SH-SY5Y (cell line): ENCODE measurements around the gene PTTG1IP.

Experiments
- GATA2 ChIP-seq: IDR thresholded peaks from 2 replicates; pipeline ENCODE4 v1.6.1; 2011; ENCODE audit warnings: mild to moderate bottlenecking, low read depth, low read length
- GATA3 ChIP-seq: IDR thresholded peaks from 2 replicates; pipeline ENCODE4 v1.6.1; 2011; ENCODE audit warnings: low read depth, mild to moderate bottlenecking, low read length, moderate library complexity

The PTTG1IP gene

DNA sequence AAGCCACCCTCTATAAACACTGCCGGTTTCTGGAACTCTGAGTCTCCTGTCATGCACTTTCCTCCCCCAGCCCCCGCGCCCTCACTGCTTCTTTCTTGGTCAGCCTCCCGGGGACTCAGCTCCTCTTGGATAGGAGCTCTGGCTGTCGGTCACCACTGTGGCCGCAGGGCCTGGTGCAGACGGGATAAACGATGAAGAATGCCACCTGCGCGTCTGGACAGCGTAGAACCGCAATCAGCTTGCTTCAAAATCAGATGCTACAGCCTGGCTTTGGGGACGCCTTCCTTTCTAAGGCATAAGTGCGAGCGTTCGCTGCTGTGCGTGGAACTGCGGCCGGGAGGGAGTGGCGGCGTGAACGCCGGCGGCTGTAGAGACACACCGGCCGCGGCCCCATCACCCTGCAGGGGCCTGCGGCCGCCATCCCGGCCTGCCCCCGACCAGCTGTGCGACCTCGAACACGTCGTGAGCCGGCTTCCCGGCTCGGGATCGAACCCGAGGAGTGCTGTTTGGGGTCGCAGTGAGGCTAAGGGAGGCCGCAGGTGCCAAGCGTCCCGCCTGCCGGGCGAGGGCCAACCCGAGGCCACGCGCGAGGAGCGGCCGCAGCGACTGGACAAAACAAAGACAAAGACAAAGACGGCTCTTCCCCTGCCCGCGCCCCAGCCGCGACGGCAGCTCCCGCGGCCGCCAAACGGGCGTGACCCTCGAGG, 688 bp downstream of the PTTG1IP start:
- TF ChIP-seq GATA3 (no peak), GATA2 (no peak)

DNA sequence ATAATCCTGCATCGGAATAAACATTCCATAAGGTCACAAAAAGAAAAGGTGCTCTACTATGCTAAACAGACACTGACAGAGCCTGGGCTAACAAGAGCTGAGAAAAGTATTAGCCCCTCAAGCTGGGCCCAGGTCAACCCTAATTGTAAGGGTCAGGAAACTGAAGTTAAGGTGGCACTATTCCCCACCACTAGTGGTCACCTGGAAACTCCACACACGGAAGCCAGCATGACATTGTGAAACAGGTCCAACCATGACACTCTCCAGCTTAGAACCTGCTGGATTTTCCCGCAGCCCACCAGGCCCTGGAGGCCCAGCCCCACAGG, 1.2 kb downstream of the PTTG1IP start:
- no peak for TF ChIP-seq GATA2
- no peak for TF ChIP-seq GATA3

DNA sequence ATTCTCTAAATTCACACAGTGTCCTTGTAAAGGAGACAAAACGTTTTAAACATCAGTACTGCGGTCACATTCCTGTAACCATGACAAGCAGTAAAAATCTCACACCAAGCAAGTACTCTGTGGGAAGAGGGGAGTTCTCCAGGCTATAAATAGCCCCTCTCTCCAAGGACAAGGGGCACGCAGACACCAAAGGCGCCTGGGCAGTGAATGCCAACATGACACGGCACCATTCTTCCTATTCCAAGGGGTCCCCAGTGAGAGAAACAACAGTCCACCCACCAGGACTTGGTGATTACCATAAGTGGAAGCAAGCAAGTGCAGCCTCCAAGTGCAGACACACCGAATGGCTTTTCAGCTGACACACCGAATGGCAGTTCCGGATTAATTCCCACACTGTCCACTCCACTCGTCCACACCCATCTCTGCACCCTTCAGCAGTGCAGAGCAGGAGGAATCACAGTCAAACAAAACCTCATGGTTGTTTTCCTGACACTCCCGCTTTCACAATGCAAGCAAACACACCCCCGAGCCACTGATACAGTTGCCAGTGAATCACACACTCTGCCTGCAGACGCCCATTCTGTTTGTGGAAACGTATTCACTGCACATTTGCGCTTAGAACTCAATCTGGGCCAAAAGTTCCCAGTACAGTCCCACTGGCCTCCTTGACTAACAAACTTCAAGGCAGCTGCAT, 1.8 kb downstream of the PTTG1IP start:
- TF ChIP-seq GATA3 (no peak), GATA2 (no peak)

DNA sequence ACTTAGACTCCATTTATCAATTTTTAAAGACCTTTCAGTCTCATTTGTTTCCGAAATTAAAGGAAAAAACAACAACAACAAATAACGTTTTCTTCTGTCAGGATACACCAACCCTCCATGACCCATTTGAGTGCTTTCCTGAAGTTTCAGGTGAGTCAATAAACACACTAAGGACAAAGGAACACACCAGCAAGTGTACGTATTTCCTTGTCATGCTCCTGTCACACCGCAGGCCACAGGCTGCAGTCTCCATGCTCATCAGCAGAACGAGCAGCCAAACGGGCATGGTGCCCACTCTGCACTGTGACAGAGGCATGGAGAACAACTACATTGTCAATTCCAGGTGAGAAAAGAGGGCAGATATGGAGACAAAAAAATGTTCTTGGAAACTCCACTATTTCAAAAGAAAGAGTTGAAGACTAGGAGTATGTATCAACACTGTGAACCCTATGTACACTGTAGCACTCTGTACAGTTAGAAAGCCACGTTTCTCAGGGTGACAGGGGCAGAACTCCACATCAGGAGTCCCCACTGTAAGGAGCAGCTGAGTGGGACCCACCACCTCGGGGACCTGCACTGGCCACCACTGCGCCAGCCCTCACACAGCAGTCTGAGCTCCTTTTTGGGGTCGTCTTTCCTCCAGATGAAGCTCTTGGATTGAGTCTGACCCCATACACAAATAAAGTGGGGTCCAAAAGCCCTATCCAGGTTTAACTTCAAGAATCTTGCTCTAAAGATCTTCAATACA, 2.6 kb downstream of the PTTG1IP start:
- no peak for TF ChIP-seq GATA2
- TF ChIP-seq GATA3 = no peak

DNA sequence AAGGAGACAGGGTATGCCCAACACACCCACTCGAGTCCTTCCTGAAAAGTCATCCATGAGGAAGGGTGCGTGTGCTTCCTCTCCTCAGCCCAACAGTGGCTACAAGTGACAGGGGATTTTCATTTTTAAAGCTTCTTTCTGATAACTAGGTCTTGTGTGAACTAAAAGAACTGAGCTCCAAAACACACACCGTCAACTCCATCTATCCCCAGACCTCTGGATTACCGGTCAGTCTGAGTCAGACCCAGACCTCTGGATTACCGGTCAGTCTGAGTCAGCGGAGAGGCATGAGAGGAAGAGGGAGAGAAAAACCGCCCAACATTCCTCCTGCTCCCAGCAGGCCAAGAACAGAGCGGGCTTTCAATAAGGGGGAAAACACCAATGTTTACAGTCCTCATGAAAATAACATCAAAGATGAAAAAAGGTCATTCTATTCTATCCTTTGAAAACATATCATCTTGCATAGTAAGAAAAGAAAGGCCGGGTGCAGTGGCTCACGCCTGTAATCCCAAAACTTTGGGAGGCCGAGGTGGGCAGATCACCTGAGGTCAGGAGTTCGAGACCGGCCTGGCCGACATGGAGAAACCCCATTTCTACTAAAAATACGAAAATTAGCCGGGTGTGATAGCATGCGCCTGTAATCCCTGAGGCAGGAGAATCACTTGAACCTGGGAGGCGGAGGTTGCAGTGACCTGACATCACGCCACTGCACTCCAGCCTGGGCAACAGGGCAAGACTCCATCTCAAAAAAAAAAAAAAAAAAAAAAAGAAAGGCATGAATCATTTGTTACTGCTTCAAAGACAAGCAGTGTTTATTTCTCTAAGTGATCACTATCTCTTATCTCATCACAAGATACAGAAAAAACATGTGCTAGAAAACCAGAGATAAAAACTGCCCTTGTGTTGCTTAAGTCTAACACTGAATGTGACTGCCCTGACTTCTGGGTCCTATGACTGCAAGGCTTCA, 3.4 kb downstream of the PTTG1IP start:
- TF ChIP-seq GATA2 = no peak
- no peak for TF ChIP-seq GATA3

DNA sequence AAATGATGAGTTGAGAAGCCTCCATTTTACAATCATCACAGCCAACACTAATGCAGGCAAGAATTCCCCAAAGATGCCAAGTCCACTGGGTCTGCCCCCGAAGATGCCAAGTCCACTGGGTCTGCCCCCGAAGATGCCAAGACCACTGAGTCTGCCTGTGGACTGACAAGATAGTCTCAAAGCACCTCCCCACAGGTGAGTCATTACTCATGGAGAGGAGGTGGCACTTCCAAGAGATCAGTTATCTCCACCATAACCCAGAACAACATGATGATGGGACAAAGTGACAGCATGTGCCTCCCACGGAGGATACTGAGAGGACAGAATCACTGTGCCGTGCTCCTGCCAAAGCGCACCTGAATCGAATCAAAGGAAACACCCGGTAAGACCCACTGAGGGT, 4.8 kb downstream of the PTTG1IP start:
- no peak for TF ChIP-seq GATA3
- no peak for TF ChIP-seq GATA2

DNA sequence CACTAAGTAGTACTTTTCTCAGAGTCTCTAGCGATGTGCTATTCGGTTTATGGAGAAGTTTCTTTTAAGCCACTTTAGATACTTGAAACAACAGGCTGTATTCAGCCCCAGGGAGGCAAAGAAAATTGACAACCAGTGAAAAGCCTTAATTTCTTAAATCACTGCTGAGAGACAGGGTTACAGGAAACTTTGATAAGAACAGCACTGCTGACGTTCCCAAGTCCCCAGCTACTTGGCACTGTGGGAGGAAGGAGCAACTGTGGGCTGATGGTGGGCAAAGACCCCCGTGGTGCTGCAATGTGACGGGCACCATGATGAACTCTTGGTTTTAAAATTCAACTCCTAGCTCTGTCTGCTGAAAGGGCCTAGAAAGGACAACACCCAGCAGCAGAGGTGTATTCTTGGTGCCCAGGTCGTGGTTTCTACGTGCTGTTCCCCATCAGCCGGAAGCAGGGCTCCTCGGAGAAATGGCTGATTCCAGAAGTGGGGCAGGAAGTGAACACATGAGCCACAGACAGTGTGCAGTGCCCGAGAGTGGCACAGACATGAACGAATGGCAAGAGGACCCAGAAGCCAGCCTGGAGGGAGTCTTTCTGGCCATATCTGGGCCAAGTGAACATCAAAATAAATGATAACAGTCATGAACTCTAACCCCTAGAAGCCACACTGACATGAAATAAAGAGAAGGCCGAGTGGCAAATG, 5.3 kb downstream of the PTTG1IP start:
- TF ChIP-seq GATA2 = no peak
- TF ChIP-seq GATA3 = no peak

DNA sequence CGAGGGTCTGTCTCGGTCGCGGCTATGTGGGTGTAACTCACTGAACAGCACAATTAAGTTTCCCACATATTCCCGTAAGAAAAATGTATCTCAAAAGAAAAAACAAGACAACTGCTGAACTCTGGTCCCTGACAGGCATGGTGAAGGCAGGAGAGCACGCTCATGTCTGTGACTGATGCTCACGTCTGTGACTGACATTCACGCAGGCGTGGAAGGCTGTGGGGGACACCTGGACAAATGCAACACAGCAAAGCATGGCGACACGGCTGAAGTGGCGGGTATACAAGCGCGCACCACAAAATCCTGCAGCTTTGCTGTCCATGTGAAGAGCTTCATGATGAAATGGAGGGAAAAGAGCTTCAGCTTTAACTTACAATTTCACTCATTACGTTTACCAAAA, 6.0 kb downstream of the PTTG1IP start:
- TF ChIP-seq GATA2 (no peak), GATA3 (no peak)

DNA sequence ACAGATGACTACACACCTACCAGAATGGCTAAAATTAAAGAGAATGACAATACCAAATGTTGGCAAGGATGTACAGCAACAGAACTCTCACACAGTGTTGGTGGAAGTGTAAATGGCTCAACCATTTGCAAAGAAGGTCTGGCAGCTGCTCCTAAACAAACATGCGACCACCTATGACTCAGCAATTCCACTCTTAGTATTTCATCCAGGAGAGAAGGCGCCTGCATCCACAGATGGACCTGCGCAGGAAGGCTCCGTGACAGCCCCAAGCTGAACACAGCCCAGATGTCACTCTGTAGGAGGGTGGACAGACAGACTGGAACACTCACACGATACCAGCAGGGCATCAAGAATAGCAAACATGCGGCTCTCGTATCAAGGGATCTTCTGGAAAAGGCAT, 6.7 kb downstream of the PTTG1IP start:
- TF ChIP-seq GATA2 (no peak), GATA3 (no peak)

DNA sequence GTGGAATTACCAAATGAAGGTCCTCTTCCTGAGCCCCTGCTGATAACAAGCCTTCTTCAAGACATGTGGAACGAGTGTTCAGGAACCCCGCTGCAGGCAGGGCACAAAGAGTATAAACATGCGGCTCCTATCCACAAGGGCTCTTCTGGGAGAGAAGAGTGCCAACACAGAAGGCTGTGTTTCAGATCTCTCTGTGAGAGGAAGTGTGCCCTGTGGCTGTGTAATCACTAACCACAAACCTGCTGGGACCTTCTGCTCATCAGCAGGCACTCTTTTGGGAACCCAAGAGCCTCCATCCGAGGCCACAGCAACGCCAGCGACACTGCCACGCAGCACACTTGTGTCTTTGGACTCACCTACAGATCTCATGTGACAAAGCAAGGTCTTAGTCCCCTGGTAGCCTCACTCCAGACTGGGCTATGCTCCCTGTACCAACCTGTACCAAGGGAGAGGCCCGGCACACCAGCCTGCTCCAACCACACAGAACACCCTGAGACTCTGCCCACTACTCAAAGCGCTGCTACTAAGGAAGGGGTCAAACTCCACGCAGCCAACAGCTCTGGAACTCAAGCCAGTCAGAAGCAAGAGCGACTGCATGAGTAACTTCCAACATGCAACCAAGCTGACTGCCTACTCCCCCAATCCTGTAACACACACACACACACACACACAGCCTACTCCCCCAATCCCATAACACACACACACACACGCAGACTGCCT, 7.8 kb downstream of the PTTG1IP start:
- TF ChIP-seq GATA2 (no peak), GATA3 (no peak)

DNA sequence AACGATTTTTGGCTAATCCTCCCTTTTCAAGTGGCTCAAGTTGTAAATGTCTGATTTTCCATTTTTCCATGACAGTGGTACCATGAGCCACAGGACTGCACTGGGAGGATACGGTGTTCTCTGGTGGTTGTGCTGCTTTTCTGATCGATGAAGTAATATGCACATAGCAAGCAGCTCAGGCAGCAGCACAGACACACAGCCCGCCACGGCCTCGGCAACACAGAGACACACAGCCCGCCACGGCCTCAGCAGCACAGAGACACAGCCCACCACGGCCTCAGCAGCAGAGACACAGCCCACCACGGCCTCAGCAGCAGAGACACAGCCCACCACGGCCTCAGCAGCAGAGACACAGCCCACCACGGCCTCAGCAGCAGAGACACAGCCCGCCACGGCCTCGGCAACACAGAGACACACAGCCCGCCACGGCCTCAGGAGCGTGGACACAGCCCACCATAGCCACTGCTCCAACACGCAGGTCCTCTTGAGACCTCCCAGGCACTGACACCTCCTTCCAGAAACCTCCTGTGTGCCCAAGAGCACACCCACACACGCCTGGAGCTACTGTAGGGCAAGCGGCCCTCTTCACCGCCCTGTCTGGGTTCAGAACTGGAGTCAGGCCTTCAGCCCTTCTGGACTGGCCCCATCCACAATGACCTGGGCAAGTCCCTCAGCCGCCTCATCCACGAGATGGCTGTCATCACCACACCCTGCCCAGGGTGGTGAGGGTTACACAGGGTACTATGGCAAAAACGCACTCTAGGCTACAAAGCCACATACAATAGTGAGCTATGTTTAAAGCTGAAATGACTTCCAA, 10.4 kb downstream of the PTTG1IP start:
- no peak for TF ChIP-seq GATA3
- TF ChIP-seq GATA2 = no peak

DNA sequence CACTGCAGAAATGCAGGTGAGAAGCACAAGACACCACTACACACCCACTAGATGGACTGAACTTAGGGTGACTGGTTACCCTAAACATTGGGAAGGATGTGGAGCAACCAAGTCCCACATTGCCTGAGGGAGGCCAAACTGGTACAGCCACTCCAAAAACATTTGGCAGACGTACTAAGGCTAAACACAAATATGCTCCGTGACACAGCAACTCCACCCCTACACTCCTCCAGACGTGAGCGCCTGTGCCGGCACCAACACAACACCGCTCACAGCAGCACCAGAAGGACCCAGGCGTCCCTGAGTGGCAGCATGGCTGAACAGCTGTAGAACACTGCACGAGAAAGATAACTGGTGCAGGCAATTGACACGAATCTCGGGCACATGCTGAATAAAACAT, 14.7 kb downstream of the PTTG1IP start:
- no peak for TF ChIP-seq GATA3
- TF ChIP-seq GATA2 = no peak
